GM23338 (cell line): ENCODE data around the gene CD44. TPM values are rescaled to one million over a fixed set of nuclear protein-coding genes. Genes with fewer than 3 reads are reported as not detected.

Experiments
- ATAC-seq: fragments of 200-7000 bp; cut with Tn5 transposase; 3 replicates; pipeline ENCODE4 v1.9.1; 2020
- DNase-seq: peaks from one replicate; pipeline ENCODE4 v3.0.0-alpha.2; 2015; ENCODE audit warnings: low spot score
- H2AFZ ChIP-seq: fragments of 200-600 bp; sonication (generic); 2 replicates; pipeline ENCODE4 v1.8.0; 2016; ENCODE audit warnings: antibody characterized with exemption, mild to moderate bottlenecking, moderate library complexity
- H3F3A ChIP-seq: fragments of 200-600 bp; sonication (generic); replicated peaks from 2 replicates; pipeline ENCODE4 v1.8.0; 2017; ENCODE audit warnings: antibody characterized with exemption, mixed run types, low read depth
- H3K27ac ChIP-seq: fragments of 200-600 bp; sonication (generic); 2 replicates; pipeline ENCODE4 v1.6.1; 2016; ENCODE audit warnings: low read depth
- H3K27me3 ChIP-seq: fragments of 200-600 bp; sonication (generic); 2 replicates; pipeline ENCODE4 v1.8.0; 2016; ENCODE audit warnings: mild to moderate bottlenecking, mixed run types, moderate library complexity; ENCODE audit not compliant: insufficient read depth
- H3K36me3 ChIP-seq: fragments of 200-600 bp; sonication (generic); 2 replicates; pipeline ENCODE4 v1.8.0; 2016; ENCODE audit warnings: mild to moderate bottlenecking; ENCODE audit not compliant: insufficient read depth
- H3K4me1 ChIP-seq: fragments of 200-600 bp; sonication (generic); 2 replicates; pipeline ENCODE4 v1.8.0; 2016; ENCODE audit warnings: mild to moderate bottlenecking, moderate library complexity; ENCODE audit not compliant: insufficient read depth
- H3K4me2 ChIP-seq: fragments of 200-600 bp; sonication (generic); 2 replicates; pipeline ENCODE4 v1.7.1; 2017; ENCODE audit warnings: mixed run types
- H3K4me3 ChIP-seq: fragments of 200-600 bp; sonication (generic); 2 replicates; pipeline ENCODE4 v1.6.1; 2016; ENCODE audit warnings: mixed run types
- H3K79me2 ChIP-seq: fragments of 200-600 bp; sonication (generic); replicated peaks from 2 replicates; pipeline ENCODE4 v1.8.0; 2017; ENCODE audit warnings: mild to moderate bottlenecking; ENCODE audit not compliant: insufficient read depth
- H3K9me2 ChIP-seq: fragments of 200-600 bp; sonication (generic); 2 replicates; pipeline ENCODE4 v1.8.0; 2017; ENCODE audit not compliant: insufficient read depth
- H4K20me1 ChIP-seq: fragments of 200-600 bp; sonication (generic); replicated peaks from 2 replicates; pipeline ENCODE4 v1.8.0; 2017; ENCODE audit warnings: mild to moderate bottlenecking; ENCODE audit not compliant: insufficient read depth
- H3K27ac Mint-ChIP-seq: 2 replicates; pipeline ENCODE4 v1.8.0; 2020; ENCODE audit warnings: inconsistent platforms, mild to moderate bottlenecking, moderate library complexity, mixed read lengths
- H3K27me3 Mint-ChIP-seq: 3 replicates; pipeline ENCODE4 v1.8.0; 2022; ENCODE audit warnings: low read depth, mild to moderate bottlenecking, moderate library complexity, mixed read lengths, inconsistent platforms; ENCODE audit not compliant: insufficient read depth, poor library complexity
- H3K36me3 Mint-ChIP-seq: 3 replicates; pipeline ENCODE4 v1.8.0; 2021; ENCODE audit warnings: low read depth, mild to moderate bottlenecking, inconsistent platforms, moderate library complexity, mixed read lengths
- H3K4me1 Mint-ChIP-seq: 3 replicates; pipeline ENCODE4 v1.8.0; 2020; ENCODE audit warnings: mild to moderate bottlenecking, inconsistent platforms, mixed read lengths
- H3K4me3 Mint-ChIP-seq: 3 replicates; pipeline ENCODE4 v1.8.0; 2021; ENCODE audit warnings: moderate library complexity, mild to moderate bottlenecking, inconsistent platforms, mixed read lengths
- H3K9me3 Mint-ChIP-seq: 3 replicates; pipeline ENCODE4 v1.8.0; 2020; ENCODE audit warnings: moderate library complexity, mild to moderate bottlenecking, inconsistent platforms, mixed read lengths
- CREB1 ChIP-seq: fragments of 250-450 bp; sonication (Bioruptor Pico); IDR thresholded peaks from 2 replicates; pipeline ENCODE4 v1.5.0; 2020; ENCODE audit warnings: low read depth, mild to moderate bottlenecking, moderate library complexity
- CTCF ChIP-seq, 2 experiments: fragments of 200-600 bp in 1 of 2; sonication (generic) in 1 of 2; conservative IDR thresholded peaks; 2 replicates each; pipeline versions ENCODE4 v1.5.1 to v1.6.1; 2016 to 2017; ENCODE audit warnings: antibody characterized with exemption in 2 of 2, low read depth in 2 of 2, mild to moderate bottlenecking in 2 of 2, moderate library complexity in 1 of 2
- ETS1 ChIP-seq: IDR thresholded peaks from 2 replicates; pipeline ENCODE4 v1.6.1; 2016; ENCODE audit warnings: antibody characterized with exemption
- EZH2 ChIP-seq: fragments of 200-600 bp; sonication (generic); IDR thresholded peaks from one replicate; pipeline ENCODE4 v1.8.0; 2017; ENCODE audit warnings: antibody characterized with exemption, mild to moderate bottlenecking, low read depth; ENCODE audit not compliant: unreplicated experiment
- EZH2phosphoT487 ChIP-seq: fragments of 200-600 bp; sonication (generic); IDR thresholded peaks from one replicate; pipeline ENCODE4 v1.8.1; 2018; ENCODE audit warnings: antibody characterized with exemption; ENCODE audit not compliant: unreplicated experiment
- JUNB ChIP-seq: IDR thresholded peaks from one replicate; pipeline ENCODE4 v1.6.1; 2016; ENCODE audit warnings: antibody characterized with exemption; ENCODE audit not compliant: unreplicated experiment
- NANOG ChIP-seq: IDR thresholded peaks from 2 replicates; pipeline ENCODE4 v1.6.1; 2016; ENCODE audit warnings: antibody characterized with exemption, borderline replicate concordance
- POLR2AphosphoS5 ChIP-seq: IDR thresholded peaks from 2 replicates; pipeline ENCODE4 v1.6.1; 2016; ENCODE audit warnings: antibody characterized with exemption, low read depth
- REST ChIP-seq: IDR thresholded peaks from one replicate; pipeline ENCODE4 v1.6.1; 2018; ENCODE audit warnings: antibody characterized with exemption; ENCODE audit not compliant: unreplicated experiment
- STAT1 ChIP-seq: IDR thresholded peaks from one replicate; pipeline ENCODE4 v1.6.1; 2016; ENCODE audit warnings: antibody characterized with exemption; ENCODE audit not compliant: unreplicated experiment
- ZNF114 ChIP-seq: fragments of 250-450 bp; sonication (Bioruptor Pico); IDR thresholded peaks from 2 replicates; pipeline ENCODE4 v1.5.0; 2020; ENCODE audit warnings: mild to moderate bottlenecking, moderate library complexity
- ZNF331 ChIP-seq: fragments of 250-450 bp; sonication (Bioruptor Pico); IDR thresholded peaks from 2 replicates; pipeline ENCODE4 v1.5.0; 2020; ENCODE audit warnings: low read depth, mild to moderate bottlenecking, moderate library complexity
- ZNF462 ChIP-seq: fragments of 250-450 bp; sonication (Bioruptor Pico); IDR thresholded peaks from 2 replicates; pipeline ENCODE4 v1.5.0; 2020; ENCODE audit warnings: mild to moderate bottlenecking, moderate library complexity
- polyA plus RNA-seq: library from polyadenylated mRNA; unstranded; fragments of >200 nt; fragmentation: Nextera tagmentation; extraction: Ambion mirVana; gene quantifications from 2 replicates; pipeline ENCODE4 v1.2.1, GENCODE V29; 2016
- total RNA-seq: library from RNA; depleted of rRNA; stranded (reverse); fragments of >200 nt; shearing (Covaris generic); gene quantifications from 2 replicates; pipeline ENCODE4 v1.2.3, GENCODE V29; 2014

CD44 gene
- total and polyA plus RNA-seq, 2 experiments from 2014 or later = 4.0 to 10.1 TPM

- no peaks in the 10 kb centered on the region; the same call in 2 of the 3 replicates for H3K9me3 Mint-ChIP-seq
Measured at GRCh38 chr11:35127619-35128018, 11.4 kb upstream of the CD44 start.

More at GRCh38 chr11:35127619-35128018, 11.4 kb upstream of the CD44 start:
- ATAC-seq (no peak), DNase-seq (no peak)
- Mint-ChIP-seq H3K36me3 (no peaks in the 10 kb centered on the region), H3K4me3 (no peak overlapping the region), H3K27ac (no peak overlapping the region), H3K4me1 (peaks cover 9% of the 10 kb centered on the region), H3K27me3 (no peaks in the 10 kb centered on the region)
- no peak overlapping the region for H3K4me2 ChIP-seq
- H3K27me3 ChIP-seq = no peaks in the 10 kb centered on the region
- TF ChIP-seq ZNF114 (no peak), JUNB (no peak), CREB1 (CRISPR knock-in tag) (no peak), REST (no peak), NANOG (no peak), ETS1 (no peak), POLR2AphosphoS5 (no peak), EZH2 (no peak), STAT1 (no peak), ZNF462 (CRISPR knock-in tag) (no peak), EZH2phosphoT487 (no peak), CTCF (conservative IDR thresholded peaks at IDR 0.05; ENCODE audit: low read depth in 2 of 2) (no peak), ZNF331 (CRISPR knock-in tag) (no peak)
- H2AFZ ChIP-seq = no peak overlapping the region
- H3K27ac ChIP-seq = no peak overlapping the region
- no peak overlapping the region for H3K4me3 ChIP-seq
- peaks cover 15% of the 10 kb centered on the region; the same call in 1 of the 2 replicates for H3K4me1 ChIP-seq
- no peaks in the 10 kb centered on the region for H3K9me2 ChIP-seq
- H4K20me1 ChIP-seq = no peaks in the 10 kb centered on the region
- H3K36me3 ChIP-seq = no peaks in the 10 kb centered on the region
- no peaks in the 10 kb centered on the region for H3F3A ChIP-seq
- no peaks in the 10 kb centered on the region for H3K79me2 ChIP-seq
